SH-SY5Y (cell line): ENCODE data around the gene EYA2.

Source experiments
- GATA2 ChIP-seq: IDR thresholded peaks from 2 replicates; pipeline ENCODE4 v1.6.1; 2011; ENCODE audit warnings: mild to moderate bottlenecking, low read depth, low read length
- GATA3 ChIP-seq: IDR thresholded peaks from 2 replicates; pipeline ENCODE4 v1.6.1; 2011; ENCODE audit warnings: low read depth, mild to moderate bottlenecking, low read length, moderate library complexity

DNA sequence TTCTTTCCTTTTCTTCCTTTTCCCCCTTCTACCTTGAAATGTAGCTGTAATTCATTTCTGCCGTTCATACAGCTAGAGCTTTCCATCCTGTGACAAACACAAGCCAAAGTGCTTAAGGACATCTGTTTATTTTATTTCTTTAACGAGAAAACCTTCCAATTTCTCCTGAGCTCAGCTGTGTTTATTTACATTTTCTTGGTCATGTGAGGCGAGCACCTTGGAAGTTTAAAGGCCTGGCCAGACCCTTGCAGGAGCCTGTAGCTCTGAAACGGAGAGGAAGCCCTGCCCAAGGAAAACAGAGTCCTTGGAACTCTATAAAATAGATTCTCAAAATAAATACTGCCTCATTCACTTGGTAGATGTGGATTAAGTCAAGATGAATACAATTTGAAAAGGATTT lies 223.1 kb downstream of the EYA2 start:
- TF ChIP-seq GATA2 (no peak), GATA3 (no peak)
